NCI-H2171 treated with DMSO at 0.1 percent for 48 hours (cell line): ENCODE data around the gene F2.

ENCODE experiments used
- DNase-seq: peaks from one replicate; lab custom pipeline; 2025; lab: John Stamatoyannopoulos, UW

The F2 gene

DNA sequence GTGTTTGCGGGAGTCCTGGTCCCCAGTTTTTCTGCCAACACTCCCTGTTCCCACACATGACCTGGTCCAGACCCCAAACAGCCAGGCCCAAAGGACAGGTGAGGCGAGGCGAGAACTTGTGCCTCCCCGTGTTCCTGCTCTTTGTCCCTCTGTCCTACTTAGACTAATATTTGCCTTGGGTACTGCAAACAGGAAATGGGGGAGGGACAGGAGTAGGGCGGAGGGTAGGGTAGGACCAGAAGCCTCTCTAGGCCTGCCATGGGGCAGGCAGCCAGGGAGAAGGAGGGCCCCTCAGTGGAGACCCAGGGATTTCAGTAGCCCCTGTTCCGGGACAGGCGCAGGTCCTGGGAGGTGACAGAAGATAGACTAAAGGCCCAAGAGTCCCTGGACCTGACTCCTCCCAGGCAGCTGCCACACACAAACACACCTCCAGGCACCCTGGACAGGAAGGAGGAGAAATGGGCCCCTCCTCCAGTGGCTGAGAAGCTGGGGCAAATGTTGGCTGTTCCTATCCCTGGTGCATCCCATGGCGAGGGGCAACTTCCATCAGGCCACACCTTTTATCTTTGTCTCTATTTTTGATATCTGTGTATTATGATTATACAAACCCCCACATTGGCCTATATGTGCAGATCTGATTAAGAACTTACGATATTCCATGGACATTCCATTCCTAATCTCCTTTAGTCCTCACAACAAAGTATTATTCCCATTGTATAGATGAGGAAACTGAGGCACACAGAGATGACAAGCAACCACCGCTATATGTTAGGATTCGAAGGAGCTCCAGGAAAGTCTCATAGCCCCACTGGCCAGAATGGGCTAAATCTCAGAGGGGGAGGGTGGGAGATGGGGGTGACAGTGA is 626 bp upstream of the F2 start:
- DNase-seq = no peak

DNA sequence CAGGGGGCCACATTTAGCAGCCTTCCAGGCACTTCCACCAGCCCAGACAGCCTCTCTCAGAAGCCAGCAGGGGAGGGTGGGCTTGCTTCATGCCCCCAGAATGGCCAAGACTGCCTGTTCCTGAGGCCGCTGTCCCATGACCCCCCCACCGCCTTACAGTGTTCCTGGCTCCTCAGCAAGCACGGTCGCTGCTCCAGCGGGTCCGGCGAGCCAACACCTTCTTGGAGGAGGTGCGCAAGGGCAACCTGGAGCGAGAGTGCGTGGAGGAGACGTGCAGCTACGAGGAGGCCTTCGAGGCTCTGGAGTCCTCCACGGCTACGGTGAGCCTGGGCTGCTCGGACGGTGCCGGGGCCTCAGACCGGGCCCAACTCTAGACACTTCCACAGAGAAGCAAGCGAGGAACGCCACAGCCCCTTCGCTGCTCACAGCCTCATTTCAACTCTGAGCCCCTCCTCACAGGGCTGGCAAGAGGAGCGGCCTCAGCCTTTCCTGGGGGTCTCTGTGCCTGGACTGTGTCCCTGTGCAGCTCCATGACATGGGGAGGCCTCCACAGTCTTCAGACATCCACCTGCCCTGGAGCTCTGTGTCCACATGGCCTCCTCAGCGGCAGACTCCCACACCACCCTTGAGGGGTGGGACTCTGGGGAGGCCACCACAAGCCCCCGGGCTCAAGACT is 668 bp downstream of the F2 start:
- no peak for DNase-seq

DNA sequence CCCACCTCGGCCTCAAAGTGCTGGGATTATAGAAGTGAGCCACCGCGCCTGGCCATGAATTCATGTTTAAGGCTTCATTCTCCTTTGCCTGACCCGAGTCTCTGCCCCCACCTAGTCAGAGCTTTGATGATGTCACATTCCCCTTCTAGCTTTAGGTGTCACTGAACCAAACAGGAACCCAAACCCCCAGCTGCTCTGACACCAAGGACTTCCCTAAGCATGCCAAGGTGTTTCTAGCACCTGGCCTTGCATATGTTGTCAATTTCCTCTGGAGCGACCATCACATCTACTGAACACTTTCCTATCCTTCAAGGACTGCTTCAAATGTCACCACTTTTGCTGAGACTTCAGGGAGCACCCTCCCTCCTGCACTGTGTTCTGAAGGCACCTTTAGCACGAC is 2.3 kb downstream of the F2 start:
- no peak for DNase-seq

DNA sequence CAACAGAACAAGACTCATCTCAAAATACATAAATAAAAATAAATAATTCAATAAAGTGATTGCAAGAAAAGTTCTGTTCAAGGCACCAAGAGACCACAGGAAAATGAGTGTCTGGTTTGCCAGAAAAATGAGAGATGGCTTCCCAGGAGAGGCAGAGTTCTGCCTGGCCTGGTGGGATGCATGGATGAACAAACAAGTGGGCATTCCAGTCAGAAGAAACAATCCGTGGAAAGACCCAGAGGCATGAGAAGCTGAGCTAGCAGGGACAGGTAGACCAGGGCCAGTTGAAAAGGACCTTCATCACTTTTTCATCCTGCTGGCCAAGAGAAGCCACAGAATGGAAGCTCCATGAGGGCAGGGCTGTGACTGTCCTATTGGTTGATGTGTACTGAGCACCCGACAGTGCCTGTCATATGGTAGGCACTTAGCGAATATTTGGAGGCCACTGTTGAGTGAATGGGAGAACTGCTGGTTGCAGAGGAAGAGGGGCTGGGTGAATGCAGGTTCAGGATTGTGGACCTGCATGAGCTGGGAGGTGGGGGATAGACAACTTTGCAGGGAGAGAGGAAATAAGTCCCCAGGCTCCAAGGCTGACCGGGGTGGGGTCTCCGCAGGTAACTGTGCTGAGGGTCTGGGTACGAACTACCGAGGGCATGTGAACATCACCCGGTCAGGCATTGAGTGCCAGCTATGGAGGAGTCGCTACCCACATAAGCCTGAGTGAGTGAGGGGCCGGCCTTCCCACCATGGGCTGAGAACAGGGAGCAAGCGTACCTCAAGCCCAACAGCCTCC is 3.7 kb downstream of the F2 start:
- DNase-seq = no peak

DNA sequence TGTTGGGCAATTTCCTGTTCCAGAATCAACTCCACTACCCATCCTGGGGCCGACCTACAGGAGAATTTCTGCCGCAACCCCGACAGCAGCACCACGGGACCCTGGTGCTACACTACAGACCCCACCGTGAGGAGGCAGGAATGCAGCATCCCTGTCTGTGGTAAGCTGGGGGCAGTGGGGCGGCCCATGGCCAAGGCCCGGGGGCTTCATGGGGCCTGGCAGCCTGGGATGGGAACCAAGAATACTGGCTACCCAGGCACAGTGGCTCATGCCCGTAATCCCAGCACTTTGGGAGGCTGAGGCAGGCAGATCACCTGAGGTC is 4.3 kb downstream of the F2 start:
- no peak for DNase-seq

DNA sequence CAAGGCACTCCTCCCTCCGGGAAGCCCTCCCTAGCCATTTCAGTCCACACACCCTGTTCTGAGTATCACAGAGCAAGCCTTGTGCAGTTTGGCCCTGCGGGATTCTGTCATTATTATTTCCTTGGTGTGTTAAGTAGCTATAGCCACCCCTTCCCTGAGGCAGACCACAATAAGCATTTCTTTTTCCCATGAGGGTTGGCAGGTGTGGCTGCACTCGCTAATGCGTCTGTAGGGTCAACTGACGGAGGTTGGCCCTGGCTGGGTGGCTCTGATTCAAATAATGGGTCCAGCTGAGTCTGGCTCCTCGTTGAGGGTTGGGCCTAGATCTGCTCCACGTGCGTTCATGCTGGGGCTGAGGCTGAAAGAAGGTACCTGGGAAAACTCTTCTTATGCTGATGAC is 5.1 kb downstream of the F2 start:
- DNase-seq = no peak

DNA sequence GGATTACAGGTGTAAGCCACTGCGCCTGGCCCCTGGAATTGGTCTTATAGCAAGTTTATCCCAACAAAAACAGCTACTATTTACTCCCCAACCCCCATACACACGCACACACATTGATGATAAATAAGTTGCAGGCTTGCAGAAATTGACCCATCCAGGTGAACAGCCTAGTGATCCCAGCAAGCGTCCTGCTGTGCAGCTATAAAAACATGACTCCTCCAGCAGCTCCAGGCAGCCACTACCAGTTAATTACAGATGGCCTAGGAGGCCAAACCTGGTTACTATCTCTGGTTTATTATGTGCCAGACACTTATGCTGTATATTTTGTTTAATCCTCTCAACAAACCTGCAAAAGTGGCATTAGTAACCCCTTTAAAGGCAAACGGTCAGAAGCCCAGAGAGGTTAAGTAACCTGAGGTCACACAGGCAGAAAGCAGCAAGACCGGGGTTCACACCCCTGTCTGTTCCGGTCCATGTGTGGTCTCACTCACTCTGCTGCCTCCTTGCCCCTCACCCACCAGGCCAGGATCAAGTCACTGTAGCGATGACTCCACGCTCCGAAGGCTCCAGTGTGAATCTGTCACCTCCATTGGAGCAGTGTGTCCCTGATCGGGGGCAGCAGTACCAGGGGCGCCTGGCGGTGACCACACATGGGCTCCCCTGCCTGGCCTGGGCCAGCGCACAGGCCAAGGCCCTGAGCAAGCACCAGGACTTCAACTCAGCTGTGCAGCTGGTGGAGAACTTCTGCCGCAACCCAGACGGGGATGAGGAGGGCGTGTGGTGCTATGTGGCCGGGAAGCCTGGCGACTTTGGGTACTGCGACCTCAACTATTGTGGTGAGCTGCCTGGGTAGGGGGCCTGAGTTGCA is 6.6 kb downstream of the F2 start:
- no peak for DNase-seq

DNA sequence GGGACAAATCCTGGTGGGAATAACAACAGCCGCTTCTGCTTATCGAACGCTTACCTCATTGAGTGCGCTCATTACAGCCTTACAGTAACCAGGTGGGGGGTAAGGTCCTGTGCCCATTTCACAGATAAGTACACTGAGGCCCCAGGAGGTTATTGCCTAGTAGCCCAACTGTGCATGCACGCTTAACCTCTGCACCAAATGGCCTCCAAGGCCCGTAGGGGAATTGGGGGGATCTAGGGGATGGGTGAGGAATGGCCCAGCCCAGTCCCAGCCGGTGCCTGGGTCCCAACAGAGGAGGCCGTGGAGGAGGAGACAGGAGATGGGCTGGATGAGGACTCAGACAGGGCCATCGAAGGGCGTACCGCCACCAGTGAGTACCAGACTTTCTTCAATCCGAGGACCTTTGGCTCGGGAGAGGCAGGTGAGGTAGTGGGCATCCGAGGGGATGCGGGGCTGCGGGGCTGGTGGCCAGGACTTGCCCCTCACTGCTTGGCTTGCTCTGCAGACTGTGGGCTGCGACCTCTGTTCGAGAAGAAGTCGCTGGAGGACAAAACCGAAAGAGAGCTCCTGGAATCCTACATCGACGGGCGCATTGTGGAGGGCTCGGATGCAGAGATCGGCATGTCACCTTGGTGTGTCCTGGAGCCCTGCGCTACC is 7.3 kb downstream of the F2 start:
- no peak for DNase-seq

DNA sequence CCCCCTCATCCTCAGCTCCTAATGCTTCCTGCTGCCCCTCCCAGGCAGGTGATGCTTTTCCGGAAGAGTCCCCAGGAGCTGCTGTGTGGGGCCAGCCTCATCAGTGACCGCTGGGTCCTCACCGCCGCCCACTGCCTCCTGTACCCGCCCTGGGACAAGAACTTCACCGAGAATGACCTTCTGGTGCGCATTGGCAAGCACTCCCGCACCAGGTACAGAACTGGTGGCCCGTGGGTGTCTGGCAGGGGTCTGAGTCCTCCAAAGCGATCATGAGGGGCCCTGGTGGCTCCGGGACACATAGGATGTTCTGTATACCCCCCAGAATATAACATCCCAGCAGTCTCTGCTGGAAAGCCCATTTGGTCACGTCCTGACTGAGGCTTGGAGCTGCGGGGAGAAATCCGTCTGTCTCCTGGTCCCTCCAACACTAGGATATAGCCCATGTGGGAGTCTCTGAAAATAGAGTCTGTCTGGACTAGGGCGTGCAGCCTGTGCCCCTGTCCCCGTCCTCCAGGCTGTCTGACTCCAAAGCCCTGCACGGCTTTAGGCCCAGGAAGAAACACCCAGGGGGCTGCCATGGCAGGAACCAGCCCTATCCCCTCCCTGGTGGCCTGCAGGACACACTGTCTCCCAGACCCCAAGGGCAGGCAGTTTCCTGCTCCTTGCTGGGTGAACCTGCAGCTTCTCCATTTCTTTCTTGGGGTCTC is 9.1 kb downstream of the F2 start:
- DNase-seq = no peak

DNA sequence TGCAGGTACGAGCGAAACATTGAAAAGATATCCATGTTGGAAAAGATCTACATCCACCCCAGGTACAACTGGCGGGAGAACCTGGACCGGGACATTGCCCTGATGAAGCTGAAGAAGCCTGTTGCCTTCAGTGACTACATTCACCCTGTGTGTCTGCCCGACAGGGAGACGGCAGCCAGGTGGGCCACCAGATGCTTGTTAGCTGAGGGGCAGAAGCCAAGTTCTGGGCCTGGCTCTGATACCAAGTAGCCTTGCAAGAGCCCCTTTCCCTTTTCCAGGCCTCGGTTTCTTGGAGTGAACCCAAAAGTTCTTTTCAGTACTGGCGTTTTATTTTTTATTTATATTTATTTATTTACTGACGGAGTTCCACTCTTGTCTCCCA is 9.6 kb downstream of the F2 start:
- DNase-seq = no peak

DNA sequence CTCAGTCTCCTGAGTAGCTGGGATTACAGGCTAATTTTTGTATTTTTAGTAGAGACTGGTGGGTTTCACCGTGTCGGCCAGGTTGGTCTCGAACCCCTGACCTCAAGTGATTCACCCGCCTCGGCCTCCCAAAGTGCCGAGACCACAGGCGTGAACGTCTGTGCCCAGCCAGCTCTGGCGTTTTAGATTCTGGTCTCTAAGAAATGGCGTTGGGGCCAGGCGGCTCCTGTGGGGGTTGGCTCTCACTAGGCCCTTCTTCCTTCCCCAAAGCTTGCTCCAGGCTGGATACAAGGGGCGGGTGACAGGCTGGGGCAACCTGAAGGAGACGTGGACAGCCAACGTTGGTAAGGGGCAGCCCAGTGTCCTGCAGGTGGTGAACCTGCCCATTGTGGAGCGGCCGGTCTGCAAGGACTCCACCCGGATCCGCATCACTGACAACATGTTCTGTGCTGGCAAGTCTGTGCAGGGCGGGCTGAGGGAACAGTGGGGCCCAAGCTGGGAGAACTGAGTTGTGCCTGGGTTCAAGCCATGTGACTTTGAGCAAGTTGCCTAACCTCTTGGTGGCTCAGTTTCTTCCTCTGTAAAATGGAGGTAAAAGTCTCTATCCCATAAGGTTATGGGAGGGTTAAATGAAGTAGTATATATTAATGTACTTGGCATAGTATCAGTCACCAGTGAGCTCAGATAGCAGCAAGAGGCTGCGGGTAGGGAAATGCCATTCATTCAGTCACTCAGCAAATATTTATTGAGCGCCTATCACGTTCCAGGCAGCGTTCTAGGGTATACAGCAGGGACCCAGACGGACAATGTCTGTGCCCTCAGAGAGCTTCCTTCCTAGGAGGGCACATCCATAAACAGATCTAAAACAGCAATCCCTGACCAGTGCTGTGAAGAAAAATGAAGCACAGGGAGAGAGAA is 10.4 kb downstream of the F2 start:
- no peak for DNase-seq

DNA sequence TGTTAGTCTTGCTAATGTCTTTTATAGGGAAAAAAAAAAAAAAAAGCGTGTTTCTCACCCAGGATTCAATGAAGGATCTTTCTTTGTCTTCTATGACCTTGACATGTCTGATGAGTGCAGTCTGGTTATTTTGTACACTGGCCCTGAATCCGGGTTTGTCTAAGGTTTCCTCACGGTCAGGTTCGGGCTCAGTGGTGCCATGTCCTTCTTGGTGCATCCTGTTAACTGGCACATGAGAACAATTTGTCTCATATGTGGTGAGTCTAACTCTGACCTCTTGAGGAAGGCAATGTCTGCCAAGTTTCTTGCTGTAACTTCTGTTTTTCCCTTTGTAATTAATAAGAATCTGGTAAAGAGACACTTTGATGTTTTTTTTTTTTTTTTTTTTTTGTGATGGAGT is 12.5 kb downstream of the F2 start:
- no peak for DNase-seq

DNA sequence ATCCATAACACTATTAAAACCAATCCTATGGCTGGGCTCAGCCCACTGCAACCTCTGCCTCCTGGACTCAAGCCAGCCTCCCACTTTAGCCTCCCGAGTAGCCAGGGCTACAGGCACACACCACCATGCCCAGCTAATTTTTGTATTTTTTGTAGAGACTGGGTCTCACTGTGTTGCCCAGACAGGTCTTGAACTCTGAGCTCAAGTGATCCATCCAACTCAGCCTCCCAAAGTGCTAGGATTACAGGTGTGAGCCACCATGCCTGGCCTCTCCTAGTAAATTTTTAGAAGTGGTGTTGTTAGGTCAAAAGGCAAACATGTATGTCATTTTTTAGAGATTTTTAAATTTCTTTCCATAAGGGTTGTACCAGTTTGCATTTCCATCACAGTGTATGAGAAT is 14.2 kb downstream of the F2 start:
- DNase-seq = no peak

DNA sequence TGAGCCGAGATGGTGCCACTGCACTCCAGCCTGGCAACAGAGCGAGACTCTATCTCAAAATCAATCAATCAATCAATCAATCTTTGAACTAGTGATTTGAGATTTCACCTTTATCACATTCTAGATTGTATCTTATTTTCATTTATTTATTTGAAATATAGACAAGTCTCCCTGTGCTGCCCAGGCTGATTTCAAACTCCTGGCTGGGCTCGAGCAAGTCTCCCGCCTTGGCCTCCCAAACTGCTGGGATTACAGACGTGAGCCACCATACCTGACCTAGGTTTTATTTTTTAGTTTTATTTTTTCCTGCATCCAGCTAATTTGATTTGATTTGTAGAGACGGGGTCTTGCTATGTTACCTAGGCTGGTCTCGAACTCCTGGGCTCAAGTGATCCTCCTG is 17.1 kb downstream of the F2 start:
- no peak for DNase-seq

DNA sequence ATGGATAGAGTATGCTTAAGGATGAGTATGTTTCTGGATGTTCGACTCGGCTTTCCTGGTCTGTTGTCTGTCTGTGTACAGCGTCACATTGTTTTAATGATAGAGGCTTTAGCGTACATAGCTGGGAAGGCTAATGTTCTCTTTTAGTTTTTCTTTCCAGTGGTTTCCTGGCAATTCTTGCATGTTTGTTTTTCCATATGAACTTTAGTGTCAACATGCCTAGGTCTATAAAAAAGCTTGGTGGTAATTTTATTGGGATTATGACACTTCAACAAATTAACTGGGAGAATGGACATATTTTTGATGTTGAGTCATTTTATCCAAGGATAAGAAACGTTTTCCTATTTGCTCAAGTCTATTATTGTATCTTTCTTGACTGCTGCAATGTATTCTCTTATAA is 17.6 kb downstream of the F2 start:
- DNase-seq = no peak

DNA sequence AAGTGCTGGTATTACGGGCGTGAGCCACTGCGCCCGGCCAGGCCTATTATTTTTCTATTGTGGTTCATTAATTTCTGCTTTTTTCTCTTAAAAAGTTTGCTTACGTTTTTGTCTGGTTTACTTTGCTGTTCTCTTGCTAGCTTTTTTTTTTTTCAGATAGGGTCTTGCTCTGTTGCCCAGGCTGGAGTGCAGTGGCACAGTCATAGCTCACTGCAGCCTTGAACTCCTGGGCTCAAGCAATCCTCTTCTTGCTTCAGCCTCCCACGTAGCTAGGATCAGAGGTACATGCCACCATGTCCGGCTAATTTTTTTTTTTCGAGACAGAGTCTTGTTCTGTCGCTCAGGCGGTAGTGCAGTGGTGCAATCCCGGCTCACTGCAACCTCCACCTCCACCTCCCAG is 18.7 kb downstream of the F2 start:
- no peak for DNase-seq

DNA sequence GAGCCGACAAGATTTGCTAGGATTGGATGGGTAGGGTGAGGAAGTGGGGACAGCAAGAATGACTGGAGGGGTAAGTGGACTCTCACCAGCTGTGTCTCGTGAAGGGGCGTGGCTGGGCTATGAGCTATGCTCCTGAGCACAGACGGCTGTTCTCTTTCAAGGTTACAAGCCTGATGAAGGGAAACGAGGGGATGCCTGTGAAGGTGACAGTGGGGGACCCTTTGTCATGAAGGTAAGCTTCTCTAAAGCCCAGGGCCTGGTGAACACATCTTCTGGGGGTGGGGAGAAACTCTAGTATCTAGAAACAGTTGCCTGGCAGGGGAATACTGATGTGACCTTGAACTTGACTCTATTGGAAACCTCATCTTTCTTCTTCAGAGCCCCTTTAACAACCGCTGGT is 19.9 kb downstream of the F2 start:
- DNase-seq = no peak

DNA sequence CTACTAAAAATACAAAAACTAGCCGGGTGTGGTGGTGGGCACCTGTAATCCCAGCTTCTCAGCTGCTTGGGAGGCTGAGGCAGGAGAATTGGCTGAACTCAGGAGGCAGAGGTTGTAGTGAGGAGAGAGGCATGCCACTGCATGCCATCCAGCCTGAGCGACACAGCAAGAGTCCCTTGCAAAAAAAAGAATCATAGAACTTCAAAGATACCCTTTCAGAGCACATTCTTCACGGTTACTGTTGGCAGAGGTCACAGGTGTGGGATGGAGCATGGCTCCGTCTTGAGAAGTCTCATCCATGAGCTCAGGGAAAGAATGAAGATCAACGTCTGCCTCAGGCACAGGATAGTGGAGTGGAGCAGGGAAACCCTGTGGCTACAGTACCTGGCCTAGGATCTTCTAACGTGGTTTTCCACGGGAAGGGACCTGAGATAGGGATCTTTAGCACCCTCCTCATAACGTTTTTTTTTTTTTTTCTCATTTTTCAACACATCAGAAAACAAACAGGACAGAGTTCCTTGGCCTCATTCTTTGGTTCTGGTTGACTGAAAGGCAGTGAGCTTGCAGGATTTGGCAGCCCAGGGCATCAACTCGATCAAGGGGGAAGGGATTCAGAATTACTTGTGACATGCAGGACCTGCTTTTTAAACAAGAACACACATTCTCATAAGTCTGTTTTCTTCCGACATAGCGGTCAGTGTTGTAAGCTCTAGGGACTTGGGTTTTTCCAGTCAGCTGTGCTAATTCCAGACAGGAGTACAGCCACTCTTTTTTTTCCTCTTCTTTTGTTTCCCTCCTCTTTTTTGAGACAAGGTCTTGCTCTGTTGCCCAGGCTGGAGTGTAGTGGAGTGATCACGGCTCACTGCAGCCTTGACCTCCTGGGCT is 22.8 kb downstream of the F2 start:
- DNase-seq = no peak

DNA sequence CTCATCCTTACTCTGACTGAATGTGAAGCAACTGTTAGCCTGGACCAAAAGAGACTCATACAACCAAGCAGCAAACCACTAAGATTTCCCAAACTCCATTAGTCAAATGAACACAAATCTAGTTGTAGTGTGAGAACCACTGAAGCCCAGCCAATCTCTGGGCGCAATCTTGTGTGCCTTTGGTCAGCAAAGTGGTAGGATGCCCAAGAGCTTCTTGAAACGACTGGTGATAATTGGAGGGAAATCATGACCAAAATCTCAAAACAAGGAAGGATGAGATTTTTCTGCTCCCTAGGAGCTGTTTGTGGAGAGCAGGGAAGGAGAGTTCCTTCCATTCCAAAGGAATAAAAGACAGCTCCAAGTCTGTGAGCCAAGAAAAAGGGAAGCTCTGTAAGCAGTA is 24.0 kb downstream of the F2 start:
- no peak for DNase-seq
